K562 (cell line): Measurements from ENCODE around the gene EZH1. TPM values are rescaled to one million over a fixed set of nuclear protein-coding genes. Genes with fewer than 3 reads are reported as not detected.

Experiments
- ATF7 ChIP-seq: fragments of 450-650 bp; IDR thresholded peaks from 2 replicates; pipeline ENCODE4 v1.7.1; 2014; ENCODE audit warnings: mild to moderate bottlenecking, moderate library complexity
- E2F3 ChIP-seq: fragments of 250-450 bp; sonication (Bioruptor Pico); IDR thresholded peaks from 2 replicates; pipeline ENCODE4 v1.4.0; 2020; ENCODE audit warnings: mild to moderate bottlenecking
- ILF3 ChIP-seq: fragments of 450-650 bp; IDR thresholded peaks from 2 replicates; pipeline ENCODE4 v1.6.1; 2018; ENCODE audit warnings: antibody characterized with exemption, mild to moderate bottlenecking, moderate library complexity, borderline replicate concordance
- NRF1 ChIP-seq, 2 experiments: fragments of 450-650 bp; IDR thresholded peaks in 1 of 2; conservative IDR thresholded peaks in 1 of 2; 2 replicates each; pipeline ENCODE4 v1.6.1; 2014; ENCODE audit warnings: mild to moderate bottlenecking in 2 of 2
- PCBP1 ChIP-seq: fragments of 200-400 bp; formaldehyde crosslinking; IDR thresholded peaks from 2 replicates; pipeline ENCODE4 v1.6.1; 2018; ENCODE audit warnings: mild to moderate bottlenecking, low read depth, low read length; ENCODE audit not compliant: poor library complexity, severe bottlenecking
- PURB ChIP-seq: sonication (generic); formaldehyde crosslinking; IDR thresholded peaks from 2 replicates; pipeline ENCODE4 v1.9.0; 2021; ENCODE audit warnings: low read depth, mild to moderate bottlenecking, missing genetic modification reagents
- RB1 ChIP-seq: fragments of 450-650 bp; IDR thresholded peaks from 2 replicates; pipeline ENCODE4 v1.6.1; 2017; ENCODE audit warnings: low read depth, mild to moderate bottlenecking
- TFAM ChIP-seq: fragments of 250-450 bp; sonication (Bioruptor Pico); conservative IDR thresholded peaks from 2 replicates; pipeline ENCODE4 v1.5.0; 2021; ENCODE audit warnings: mild to moderate bottlenecking, moderate library complexity
- ZBTB8A ChIP-seq: fragments of 450-650 bp; IDR thresholded peaks from 2 replicates; pipeline ENCODE4 v1.6.1; 2018; ENCODE audit warnings: mild to moderate bottlenecking, moderate library complexity; ENCODE audit not compliant: partially characterized antibody
- ZNF263 ChIP-seq: sonication (generic); formaldehyde crosslinking; IDR thresholded peaks from 2 replicates; pipeline ENCODE4 v1.8.0; 2022; ENCODE audit warnings: mild to moderate bottlenecking, missing genetic modification reagents, borderline replicate concordance
- polyA plus RNA-seq, 8 experiments: library from polyadenylated mRNA; depleted of rRNA in 4 of 8; stranded (reverse) in 5 of 8; unstranded in 3 of 8; fragments of >200 nt; fragmentation: Nextera tagmentation in 2 of 8; fragmentation: Illumina TruSeq in 1 of 8; extraction: Ambion mirVana in 2 of 8; extraction: Trizol in 1 of 8; gene quantifications; 2 replicates each; pipeline versions ENCODE4 v1.2.1 to v1.2.3, GENCODE V29; 2011 to 2014; ENCODE audit warnings: inconsistent platforms in 1 of 8, missing spikeins in 1 of 8
- total RNA-seq, 7 experiments: library from RNA; depleted of rRNA in 6 of 7; stranded (reverse); fragments of >200 nt in 6 of 7; fragmentation: Illumina TruSeq in 2 of 7; extraction: Trizol in 2 of 7; gene quantifications; 2 replicates each; pipeline versions ENCODE4 v1.2.1 to v1.2.3, GENCODE V29; 2011 to 2021; ENCODE audit warnings: low replicate concordance in 1 of 7
- TF ChIP-seq, protein P1 (sequence below), 2 experiments: fragments of 450-650 bp in 1 of 2; IDR thresholded peaks; 2 replicates each; pipeline ENCODE4 v1.6.1; 2011 to 2017; ENCODE audit warnings: low read depth in 2 of 2, antibody characterized with exemption in 1 of 2, borderline replicate concordance in 1 of 2, low read length in 1 of 2, mild to moderate bottlenecking in 1 of 2, mixed read lengths in 1 of 2; ENCODE audit not compliant: control insufficient read depth in 1 of 2
- TF ChIP-seq, protein P2 (sequence below): fragments of 450-650 bp; IDR thresholded peaks from 2 replicates; pipeline ENCODE4 v1.6.1; 2016; ENCODE audit warnings: mild to moderate bottlenecking
- TF ChIP-seq, protein P3 (sequence below): fragments of 450-650 bp; conservative IDR thresholded peaks from 2 replicates; pipeline ENCODE4 v1.6.1; 2016; ENCODE audit warnings: missing genetic modification characterization, low read depth, mild to moderate bottlenecking, control low read depth, missing compliant biosample characterization
- TF ChIP-seq, protein P4 (sequence below): sonication (generic); formaldehyde crosslinking; IDR thresholded peaks from 2 replicates; pipeline ENCODE4 v1.9.0; 2022; ENCODE audit warnings: mild to moderate bottlenecking, missing genetic modification reagents
- TF ChIP-seq, protein P5 (sequence below): sonication (generic); formaldehyde crosslinking; IDR thresholded peaks from 2 replicates; pipeline ENCODE4 v1.8.1; 2023; ENCODE audit warnings: mild to moderate bottlenecking, missing genetic modification reagents

The EZH1 gene
- total and polyA plus RNA-seq, 9 of the 15 experiments (the other 6 are each of a cell fraction or from before 2014, with no cell fraction given) = 8.6 to 40.8 (median 22.9) TPM

DNA sequence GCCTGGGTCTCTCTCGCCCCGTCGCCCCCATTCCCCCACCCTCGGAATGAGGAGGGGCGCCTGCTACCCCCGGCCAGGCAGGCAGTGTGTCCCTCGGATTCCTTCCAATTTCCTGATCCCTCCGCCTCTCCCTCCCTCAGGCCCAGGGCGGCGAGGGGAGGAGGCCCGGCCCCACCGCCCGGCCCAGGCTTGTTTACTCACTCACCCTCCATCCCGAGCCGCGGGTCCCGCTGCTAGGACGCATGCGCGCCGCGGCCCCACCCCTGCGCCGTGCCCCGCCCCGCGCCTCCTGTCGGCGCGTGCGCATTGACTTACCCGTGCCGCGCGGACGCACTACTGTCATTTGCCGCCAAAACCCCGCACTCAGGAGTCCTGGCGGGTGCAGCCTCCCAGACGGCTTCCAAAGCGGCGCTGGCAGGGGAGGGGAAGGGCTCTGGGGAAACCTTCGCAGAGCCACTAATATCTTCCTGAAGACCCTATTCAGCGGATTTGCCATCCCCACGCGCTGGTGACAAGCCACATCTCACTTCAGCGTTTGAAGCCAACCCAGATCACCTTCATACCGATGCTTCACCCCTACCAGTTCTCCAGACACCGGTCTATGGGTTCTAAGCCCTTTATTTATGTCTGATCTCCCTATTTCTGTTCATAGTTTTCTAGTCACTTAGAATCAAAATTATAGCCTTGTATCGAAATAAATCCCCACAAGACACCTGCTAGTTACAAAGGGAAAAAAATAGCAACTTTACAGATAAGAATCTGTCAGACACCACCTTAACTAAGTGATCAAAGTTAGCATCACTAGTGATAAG, at the start of gene EZH1 (continued):
- TF ChIP-seq, protein P1, sequence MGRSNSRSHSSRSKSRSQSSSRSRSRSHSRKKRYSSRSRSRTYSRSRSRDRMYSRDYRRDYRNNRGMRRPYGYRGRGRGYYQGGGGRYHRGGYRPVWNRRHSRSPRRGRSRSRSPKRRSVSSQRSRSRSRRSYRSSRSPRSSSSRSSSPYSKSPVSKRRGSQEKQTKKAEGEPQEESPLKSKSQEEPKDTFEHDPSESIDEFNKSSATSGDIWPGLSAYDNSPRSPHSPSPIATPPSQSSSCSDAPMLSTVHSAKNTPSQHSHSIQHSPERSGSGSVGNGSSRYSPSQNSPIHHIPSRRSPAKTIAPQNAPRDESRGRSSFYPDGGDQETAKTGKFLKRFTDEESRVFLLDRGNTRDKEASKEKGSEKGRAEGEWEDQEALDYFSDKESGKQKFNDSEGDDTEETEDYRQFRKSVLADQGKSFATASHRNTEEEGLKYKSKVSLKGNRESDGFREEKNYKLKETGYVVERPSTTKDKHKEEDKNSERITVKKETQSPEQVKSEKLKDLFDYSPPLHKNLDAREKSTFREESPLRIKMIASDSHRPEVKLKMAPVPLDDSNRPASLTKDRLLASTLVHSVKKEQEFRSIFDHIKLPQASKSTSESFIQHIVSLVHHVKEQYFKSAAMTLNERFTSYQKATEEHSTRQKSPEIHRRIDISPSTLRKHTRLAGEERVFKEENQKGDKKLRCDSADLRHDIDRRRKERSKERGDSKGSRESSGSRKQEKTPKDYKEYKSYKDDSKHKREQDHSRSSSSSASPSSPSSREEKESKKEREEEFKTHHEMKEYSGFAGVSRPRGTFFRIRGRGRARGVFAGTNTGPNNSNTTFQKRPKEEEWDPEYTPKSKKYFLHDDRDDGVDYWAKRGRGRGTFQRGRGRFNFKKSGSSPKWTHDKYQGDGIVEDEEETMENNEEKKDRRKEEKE (IDR thresholded peaks at IDR 0.05; ENCODE audit: borderline replicate concordance in 1 of 2, control insufficient read depth in 1 of 2, low read depth in 2 of 2, low read length in 1 of 2) = no peak
- TF ChIP-seq ILF3 (no peak), PCBP1 (peak; percentile 80), TFAM (no peak), RB1 (peak; percentile 95), ZBTB8A (no peak), E2F3 (CRISPR knock-in tag) (peak; percentile 93), ZNF263 (CRISPR knock-in tag) (0 out of 2 replicates have a peak, but pooled peaks have one; percentile 4), PURB (CRISPR knock-in tag) (no peak), ATF7 (peak; percentile 38; the same call in 1 of the 2 replicates), NRF1 (conservative IDR thresholded peaks at IDR 0.05 in 1 of 2, IDR thresholded peaks at IDR 0.05 in 1 of 2) (peak; percentile 97)
- TF ChIP-seq, protein P2, sequence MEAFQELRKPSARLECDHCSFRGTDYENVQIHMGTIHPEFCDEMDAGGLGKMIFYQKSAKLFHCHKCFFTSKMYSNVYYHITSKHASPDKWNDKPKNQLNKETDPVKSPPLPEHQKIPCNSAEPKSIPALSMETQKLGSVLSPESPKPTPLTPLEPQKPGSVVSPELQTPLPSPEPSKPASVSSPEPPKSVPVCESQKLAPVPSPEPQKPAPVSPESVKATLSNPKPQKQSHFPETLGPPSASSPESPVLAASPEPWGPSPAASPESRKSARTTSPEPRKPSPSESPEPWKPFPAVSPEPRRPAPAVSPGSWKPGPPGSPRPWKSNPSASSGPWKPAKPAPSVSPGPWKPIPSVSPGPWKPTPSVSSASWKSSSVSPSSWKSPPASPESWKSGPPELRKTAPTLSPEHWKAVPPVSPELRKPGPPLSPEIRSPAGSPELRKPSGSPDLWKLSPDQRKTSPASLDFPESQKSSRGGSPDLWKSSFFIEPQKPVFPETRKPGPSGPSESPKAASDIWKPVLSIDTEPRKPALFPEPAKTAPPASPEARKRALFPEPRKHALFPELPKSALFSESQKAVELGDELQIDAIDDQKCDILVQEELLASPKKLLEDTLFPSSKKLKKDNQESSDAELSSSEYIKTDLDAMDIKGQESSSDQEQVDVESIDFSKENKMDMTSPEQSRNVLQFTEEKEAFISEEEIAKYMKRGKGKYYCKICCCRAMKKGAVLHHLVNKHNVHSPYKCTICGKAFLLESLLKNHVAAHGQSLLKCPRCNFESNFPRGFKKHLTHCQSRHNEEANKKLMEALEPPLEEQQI = no peak
- TF ChIP-seq, protein P3, sequence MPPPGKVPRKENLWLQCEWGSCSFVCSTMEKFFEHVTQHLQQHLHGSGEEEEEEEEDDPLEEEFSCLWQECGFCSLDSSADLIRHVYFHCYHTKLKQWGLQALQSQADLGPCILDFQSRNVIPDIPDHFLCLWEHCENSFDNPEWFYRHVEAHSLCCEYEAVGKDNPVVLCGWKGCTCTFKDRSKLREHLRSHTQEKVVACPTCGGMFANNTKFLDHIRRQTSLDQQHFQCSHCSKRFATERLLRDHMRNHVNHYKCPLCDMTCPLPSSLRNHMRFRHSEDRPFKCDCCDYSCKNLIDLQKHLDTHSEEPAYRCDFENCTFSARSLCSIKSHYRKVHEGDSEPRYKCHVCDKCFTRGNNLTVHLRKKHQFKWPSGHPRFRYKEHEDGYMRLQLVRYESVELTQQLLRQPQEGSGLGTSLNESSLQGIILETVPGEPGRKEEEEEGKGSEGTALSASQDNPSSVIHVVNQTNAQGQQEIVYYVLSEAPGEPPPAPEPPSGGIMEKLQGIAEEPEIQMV (tag) = peak; percentile 49; the same call in 1 of the 2 replicates
- TF ChIP-seq, protein P4, sequence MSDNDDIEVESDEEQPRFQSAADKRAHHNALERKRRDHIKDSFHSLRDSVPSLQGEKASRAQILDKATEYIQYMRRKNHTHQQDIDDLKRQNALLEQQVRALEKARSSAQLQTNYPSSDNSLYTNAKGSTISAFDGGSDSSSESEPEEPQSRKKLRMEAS (CRISPR knock-in tag) = peak; percentile 98
- TF ChIP-seq, protein P5, sequence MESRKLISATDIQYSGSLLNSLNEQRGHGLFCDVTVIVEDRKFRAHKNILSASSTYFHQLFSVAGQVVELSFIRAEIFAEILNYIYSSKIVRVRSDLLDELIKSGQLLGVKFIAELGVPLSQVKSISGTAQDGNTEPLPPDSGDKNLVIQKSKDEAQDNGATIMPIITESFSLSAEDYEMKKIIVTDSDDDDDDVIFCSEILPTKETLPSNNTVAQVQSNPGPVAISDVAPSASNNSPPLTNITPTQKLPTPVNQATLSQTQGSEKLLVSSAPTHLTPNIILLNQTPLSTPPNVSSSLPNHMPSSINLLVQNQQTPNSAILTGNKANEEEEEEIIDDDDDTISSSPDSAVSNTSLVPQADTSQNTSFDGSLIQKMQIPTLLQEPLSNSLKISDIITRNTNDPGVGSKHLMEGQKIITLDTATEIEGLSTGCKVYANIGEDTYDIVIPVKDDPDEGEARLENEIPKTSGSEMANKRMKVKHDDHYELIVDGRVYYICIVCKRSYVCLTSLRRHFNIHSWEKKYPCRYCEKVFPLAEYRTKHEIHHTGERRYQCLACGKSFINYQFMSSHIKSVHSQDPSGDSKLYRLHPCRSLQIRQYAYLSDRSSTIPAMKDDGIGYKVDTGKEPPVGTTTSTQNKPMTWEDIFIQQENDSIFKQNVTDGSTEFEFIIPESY (CRISPR knock-in tag) = peak; percentile 69
